ENCODE measurements around the gene METAP2. TPM values are rescaled to one million over a fixed set of nuclear protein-coding genes. Genes with fewer than 3 reads are reported as not detected.
"Not testable (repeated sequence)": the region's sequence is repeated elsewhere in the genome, so short reads cannot be mapped to it uniquely, and the experiment has no call there.

METAP2 gene
- total RNA-seq, 2 donors from 2014 or later = 24.5 to 87.6 TPM

GRCh38 chr12:95462551-95462950 is 11.4 kb upstream of the METAP2 start:
- no peak for TF ChIP-seq CTCF (IDR thresholded peaks at IDR 0.05)
- no peak overlapping the region for H3K27ac ChIP-seq
- H3K4me3 ChIP-seq = no peak overlapping the region
- peaks cover 8% of the 10 kb centered on the region for H3K9me3 ChIP-seq
- DNase-seq (ENCODE audit: low spot score) = no peak
- ATAC-seq (ENCODE audit: insufficient number of reproducible peaks, low FRiP score, low read depth) = no peak
- no peaks in the 10 kb centered on the region for H3K36me3 ChIP-seq
- no peaks in the 10 kb centered on the region for H3K4me1 ChIP-seq (ENCODE audit: control insufficient read depth in 1 of 2, low read depth in 2 of 2)
- H3K27me3 ChIP-seq (replicated peaks; ENCODE audit: insufficient read depth) = no peaks in the 10 kb centered on the region

GRCh38 chr12:95463050-95463449 is 10.9 kb upstream of the METAP2 start:
- no peaks in the 10 kb centered on the region for H3K27me3 ChIP-seq (replicated peaks; ENCODE audit: insufficient read depth)

GRCh38 chr12:95463776-95464175 is 10.2 kb upstream of the METAP2 start:
- H3K4me3 ChIP-seq; DNase-seq (ENCODE audit: low spot score); H3K27ac ChIP-seq; ATAC-seq (ENCODE audit: insufficient number of reproducible peaks, low FRiP score, low read depth); H3K4me1 ChIP-seq (ENCODE audit: control insufficient read depth in 1 of 2, low read depth in 2 of 2); H3K36me3 ChIP-seq; H3K9me3 ChIP-seq; H3K27me3 ChIP-seq (replicated peaks; ENCODE audit: insufficient read depth): not testable (repeated sequence)

More at GRCh38 chr12:95463050-95463449, 10.9 kb upstream of the METAP2 start:
- DNase-seq (ENCODE audit: low spot score) = no peak
- Histone ChIP-seq H3K9me3 (peaks cover 3% of the 10 kb centered on the region), H3K36me3 (no peaks in the 10 kb centered on the region), H3K4me3 (no peak overlapping the region), H3K4me1 (ENCODE audit: control insufficient read depth in 1 of 2, low read depth in 2 of 2) (no peaks in the 10 kb centered on the region), H3K27ac (no peak overlapping the region)
- no peak for ATAC-seq (ENCODE audit: insufficient number of reproducible peaks, low FRiP score, low read depth)
- TF ChIP-seq CTCF (IDR thresholded peaks at IDR 0.05) = no peak

- no peak overlapping the region for H3K4me3 ChIP-seq
- TF ChIP-seq CTCF (IDR thresholded peaks at IDR 0.05) = no peak
- no peaks in the 10 kb centered on the region for H3K36me3 ChIP-seq
- ATAC-seq (ENCODE audit: insufficient number of reproducible peaks, low FRiP score, low read depth) (no peak), DNase-seq (ENCODE audit: low spot score) (no peak)
- H3K27me3 ChIP-seq (replicated peaks; ENCODE audit: insufficient read depth) = no peaks in the 10 kb centered on the region
- H3K27ac ChIP-seq = no peak overlapping the region
- H3K4me1 ChIP-seq (ENCODE audit: control insufficient read depth in 1 of 2, low read depth in 2 of 2) = no peaks in the 10 kb centered on the region
- H3K9me3 ChIP-seq = no peaks in the 10 kb centered on the region
Observed at GRCh38 chr12:95465275-95465674, 8.7 kb upstream of the METAP2 start.

- ATAC-seq (ENCODE audit: insufficient number of reproducible peaks, low FRiP score, low read depth) = no peak
- no peaks in the 10 kb centered on the region for H3K9me3 ChIP-seq
Observed at GRCh38 chr12:95470300-95470699, 3.7 kb upstream of the METAP2 start.

More at GRCh38 chr12:95470300-95470699, 3.7 kb upstream of the METAP2 start:
- Histone ChIP-seq H3K4me3 (no peak overlapping the region), H3K36me3 (no peaks in the 10 kb centered on the region), H3K27me3 (replicated peaks; ENCODE audit: insufficient read depth) (no peaks in the 10 kb centered on the region), H3K4me1 (ENCODE audit: control insufficient read depth in 1 of 2, low read depth in 2 of 2) (peaks cover 0 to 10% of the 10 kb centered on the region in 2 donors), H3K27ac (no peak overlapping the region)
- no peak for DNase-seq (ENCODE audit: low spot score)
- TF ChIP-seq CTCF (IDR thresholded peaks at IDR 0.05) = no peak
